Ascending aorta (tissue), 2 donors: ENCODE measurements around the gene SGK1. TPM values are rescaled to one million over a fixed set of nuclear protein-coding genes. Genes with fewer than 3 reads are reported as not detected.

ENCODE experiments used
- DNase-seq, 2 donors: peaks; one replicate each; pipeline ENCODE4 v3.0.0-alpha.2; 2019; ENCODE audit warnings: low spot score in 2 of 2
- H3K27ac ChIP-seq, 2 donors: fragments of 200-600 bp; sonication (generic); one replicate each; pipeline ENCODE4 v1.5.1; 2016 to 2017; ENCODE audit warnings: mild to moderate bottlenecking in 1 of 2
- H3K27me3 ChIP-seq: fragments of 200-600 bp; sonication (generic); one replicate; pipeline ENCODE4 v1.5.1; 2017
- H3K36me3 ChIP-seq, 2 donors: fragments of 200-600 bp; sonication (generic); one replicate each; pipeline ENCODE4 v1.5.1; 2016
- H3K4me1 ChIP-seq, 2 donors: fragments of 200-600 bp; sonication (generic); one replicate each; pipeline ENCODE4 v1.5.1; 2016 to 2017; ENCODE audit warnings: mild to moderate bottlenecking in 1 of 2
- H3K4me3 ChIP-seq, 2 donors: fragments of 200-600 bp; sonication (generic); one replicate each; pipeline ENCODE4 v1.5.1; 2016 to 2017; ENCODE audit warnings: mild to moderate bottlenecking in 1 of 2
- H3K9me3 ChIP-seq, 2 donors: fragments of 200-600 bp; sonication (generic); one replicate each; pipeline ENCODE4 v1.5.1; 2016
- intact Hi-C: fragments of 100-400 bp; cut with DNase I; formaldehyde crosslinking; loops from one replicate; pipeline ENCODE4 v1.15.1; 2023
- total RNA-seq: library from RNA; depleted of rRNA; stranded (reverse); fragments of >200 nt; gene quantifications from one replicate; pipeline ENCODE4 v1.1.0, GENCODE V29; 2016
- TF ChIP-seq, protein P1 (sequence below), 3 experiments: fragments of 200-600 bp in 2 of 3; fragments of 450-650 bp in 1 of 3; sonication (generic) in 2 of 3; IDR thresholded peaks; one replicate each; pipeline ENCODE4 v1.5.1; 2016 to 2019; ENCODE audit warnings: antibody characterized with exemption in 3 of 3, mild to moderate bottlenecking in 1 of 3, moderate library complexity in 1 of 3

Gene SGK1
- total RNA-seq, 1 donor from 2014 or later = 200 TPM

DNA sequence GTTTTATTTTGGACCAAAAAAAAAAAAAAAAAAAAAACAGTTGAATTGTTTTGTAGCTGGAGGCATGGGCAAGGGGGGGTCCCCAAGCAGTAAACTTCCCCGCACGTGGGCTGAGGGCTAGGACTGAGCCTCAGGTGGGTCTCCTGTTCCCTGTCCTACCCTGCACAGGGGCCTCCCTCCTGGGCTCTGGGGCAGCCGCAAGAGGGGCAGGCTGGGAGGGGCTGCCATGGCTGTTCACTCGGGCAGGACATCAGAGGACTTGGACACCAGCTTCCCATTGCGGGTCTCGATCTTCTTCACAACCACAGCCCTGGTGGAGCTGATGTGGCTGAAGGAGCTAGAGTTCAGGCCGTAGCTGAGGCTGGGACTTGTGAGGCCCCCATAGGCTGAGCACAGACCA is 21.1 kb downstream of the SGK1 start:
- no peak for DNase-seq
- Histone ChIP-seq H3K4me3 (no peak overlapping the region), H3K9me3 (no peaks in the 10 kb centered on the region), H3K4me1 (no peaks in the 10 kb centered on the region), H3K27ac (peak overlapping the region in 1 of 2 donors; percentile 37), H3K36me3 (no peaks in the 10 kb centered on the region), H3K27me3 (no peaks in the 10 kb centered on the region)
- intact Hi-C loops = no loop called here
- TF ChIP-seq, protein P1, sequence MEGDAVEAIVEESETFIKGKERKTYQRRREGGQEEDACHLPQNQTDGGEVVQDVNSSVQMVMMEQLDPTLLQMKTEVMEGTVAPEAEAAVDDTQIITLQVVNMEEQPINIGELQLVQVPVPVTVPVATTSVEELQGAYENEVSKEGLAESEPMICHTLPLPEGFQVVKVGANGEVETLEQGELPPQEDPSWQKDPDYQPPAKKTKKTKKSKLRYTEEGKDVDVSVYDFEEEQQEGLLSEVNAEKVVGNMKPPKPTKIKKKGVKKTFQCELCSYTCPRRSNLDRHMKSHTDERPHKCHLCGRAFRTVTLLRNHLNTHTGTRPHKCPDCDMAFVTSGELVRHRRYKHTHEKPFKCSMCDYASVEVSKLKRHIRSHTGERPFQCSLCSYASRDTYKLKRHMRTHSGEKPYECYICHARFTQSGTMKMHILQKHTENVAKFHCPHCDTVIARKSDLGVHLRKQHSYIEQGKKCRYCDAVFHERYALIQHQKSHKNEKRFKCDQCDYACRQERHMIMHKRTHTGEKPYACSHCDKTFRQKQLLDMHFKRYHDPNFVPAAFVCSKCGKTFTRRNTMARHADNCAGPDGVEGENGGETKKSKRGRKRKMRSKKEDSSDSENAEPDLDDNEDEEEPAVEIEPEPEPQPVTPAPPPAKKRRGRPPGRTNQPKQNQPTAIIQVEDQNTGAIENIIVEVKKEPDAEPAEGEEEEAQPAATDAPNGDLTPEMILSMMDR (IDR thresholded peaks at IDR 0.05) = no peak

GRCh38 chr6:134295953-134296553 is 21.9 kb downstream of the SGK1 start:
- peak in 1 of 2 donors; percentile 71 for DNase-seq
- H3K27ac ChIP-seq = peak overlapping the region in 1 of 2 donors; percentile 38
- no peaks in the 10 kb centered on the region for H3K4me1 ChIP-seq
- no peaks in the 10 kb centered on the region for H3K36me3 ChIP-seq
- intact Hi-C loops = no loop called here
- H3K9me3 ChIP-seq = no peaks in the 10 kb centered on the region
- no peaks in the 10 kb centered on the region for H3K27me3 ChIP-seq
- H3K4me3 ChIP-seq = no peak overlapping the region
- TF ChIP-seq, protein P1 (IDR thresholded peaks at IDR 0.05) = no peak

GRCh38 chr6:134293659-134294161 is 24.2 kb downstream of the SGK1 start:
- H3K4me3 ChIP-seq = no peak overlapping the region
- no peaks in the 10 kb centered on the region for H3K9me3 ChIP-seq
- intact Hi-C loops = no loop called here
- no peaks in the 10 kb centered on the region for H3K4me1 ChIP-seq
- no peaks in the 10 kb centered on the region for H3K27me3 ChIP-seq
- H3K36me3 ChIP-seq = no peaks in the 10 kb centered on the region
- H3K27ac ChIP-seq = no peak overlapping the region
- TF ChIP-seq, protein P1 (IDR thresholded peaks at IDR 0.05) = no peak
- DNase-seq = no peak

GRCh38 chr6:134291156-134291555 is 26.8 kb downstream of the SGK1 start:
- intact Hi-C loops = no loop called here
- no peak overlapping the region for H3K27ac ChIP-seq
- no peak for DNase-seq
- no peak overlapping the region for H3K4me3 ChIP-seq
- H3K9me3 ChIP-seq = no peaks in the 10 kb centered on the region
- H3K4me1 ChIP-seq = no peaks in the 10 kb centered on the region
- TF ChIP-seq, protein P1 (IDR thresholded peaks at IDR 0.05) = no peak
- no peaks in the 10 kb centered on the region for H3K36me3 ChIP-seq
- no peaks in the 10 kb centered on the region for H3K27me3 ChIP-seq

DNA sequence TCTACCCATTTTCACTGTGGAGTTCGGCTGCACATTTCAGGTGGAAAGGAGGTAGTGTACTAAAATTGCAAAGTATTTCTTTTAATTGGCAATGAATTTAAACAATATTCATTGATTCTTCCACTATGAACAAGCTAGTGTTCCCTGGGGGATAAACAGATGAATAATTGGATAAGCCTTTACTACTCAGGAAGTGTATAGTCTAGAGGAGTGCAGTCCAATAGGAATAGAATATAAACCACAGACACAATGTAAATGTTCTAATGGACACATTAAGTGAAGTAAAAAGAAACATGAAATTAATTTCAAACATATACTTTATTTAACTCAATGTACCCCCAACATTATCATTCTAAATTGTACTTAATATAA is 28.7 kb downstream of the SGK1 start:
- Histone ChIP-seq H3K4me3 (no peak overlapping the region), H3K36me3 (no peaks in the 10 kb centered on the region), H3K4me1 (no peaks in the 10 kb centered on the region), H3K27ac (no peak overlapping the region), H3K9me3 (no peaks in the 10 kb centered on the region), H3K27me3 (no peaks in the 10 kb centered on the region)
- intact Hi-C loops = no loop called here
- TF ChIP-seq, protein P1 (IDR thresholded peaks at IDR 0.05) = no peak
- no peak for DNase-seq
